HEK293 (cell line): Measurements from ENCODE around the gene UBL7.

ENCODE experiments used
- CTCF ChIA-PET: fragments of 350-600 bp; formaldehyde crosslinking; extraction: SDS; loops from one replicate; lab custom pipeline; 2021; ENCODE audit warnings: antibody characterized with exemption; lab: Yijun Ruan, JAX
- POLR2A ChIA-PET: fragments of 300-600 bp; formaldehyde crosslinking; extraction: SDS; loops from one replicate; lab custom pipeline; 2020; ENCODE audit warnings: antibody characterized with exemption, inconsistent platforms; lab: Yijun Ruan, JAX
- H3K27ac ChIP-seq: fragments of 200-500 bp; sonication (Bioruptor generic); 2 replicates; pipeline ENCODE4 v1.5.1; 2014; ENCODE audit warnings: low read depth, low read length, control low read depth, inconsistent platforms; ENCODE audit errors: extremely low read depth
- H3K36me3 ChIP-seq, 2 experiments: fragments of 200-500 bp in 1 of 2; sonication (Bioruptor generic) in 1 of 2; 1 replicate in 1 of 2; 2 replicates in 1 of 2; pipeline ENCODE4 v1.5.1; 2014 to 2017; ENCODE audit warnings: inconsistent platforms in 2 of 2, low read length in 2 of 2; ENCODE audit not compliant: control insufficient read depth in 2 of 2, insufficient read depth in 1 of 2
- H3K4me1 ChIP-seq: fragments of 200-500 bp; sonication (Bioruptor generic); 2 replicates; pipeline ENCODE4 v1.5.1; 2014; ENCODE audit warnings: mild to moderate bottlenecking, low read length, inconsistent platforms; ENCODE audit not compliant: control insufficient read depth, insufficient read depth
- H3K4me3 ChIP-seq: 2 replicates; pipeline ENCODE4 v1.5.1; 2011; ENCODE audit warnings: low read depth, mild to moderate bottlenecking, control low read depth, low read length, moderate library complexity
- H3K9me3 ChIP-seq: fragments of 200-500 bp; sonication (Bioruptor generic); 2 replicates; pipeline ENCODE4 v1.5.1; 2014; ENCODE audit warnings: low read depth, low read length, inconsistent platforms; ENCODE audit not compliant: control insufficient read depth, insufficient read depth
- EGR2 ChIP-seq: fragments of 450-650 bp; formaldehyde crosslinking; IDR thresholded peaks from 2 replicates; pipeline ENCODE4 v1.5.1; 2016; ENCODE audit warnings: low read depth, missing biosample characterization, missing genetic modification characterization
- GLIS2 ChIP-seq: fragments of 450-650 bp; formaldehyde crosslinking; IDR thresholded peaks from 2 replicates; pipeline ENCODE4 v1.5.1; 2016; ENCODE audit warnings: missing biosample characterization, missing genetic modification characterization
- HOXC10 ChIP-seq: sonication (generic); formaldehyde crosslinking; IDR thresholded peaks from 2 replicates; pipeline ENCODE4 v1.8.1; 2023; ENCODE audit warnings: mild to moderate bottlenecking, missing genetic modification reagents
- HOXD13 ChIP-seq: sonication (generic); formaldehyde crosslinking; IDR thresholded peaks from 2 replicates; pipeline ENCODE4 v1.8.0; 2022; ENCODE audit warnings: missing genetic modification reagents, borderline replicate concordance
- KLF10 ChIP-seq: fragments of 450-650 bp; IDR thresholded peaks from 2 replicates; pipeline ENCODE4 v1.5.1; 2018; ENCODE audit warnings: missing biosample characterization, mild to moderate bottlenecking, missing genetic modification characterization
- MZF1 ChIP-seq: fragments of 450-650 bp; formaldehyde crosslinking; IDR thresholded peaks from 2 replicates; pipeline ENCODE4 v1.5.1; 2017; ENCODE audit warnings: missing biosample characterization, missing genetic modification characterization, borderline replicate concordance
- PRDM1 ChIP-seq: fragments of 450-650 bp; formaldehyde crosslinking; IDR thresholded peaks from 2 replicates; pipeline ENCODE4; 2016; ENCODE audit warnings: missing biosample characterization, missing genetic modification characterization
- ZBTB20 ChIP-seq: fragments of 450-650 bp; formaldehyde crosslinking; IDR thresholded peaks from 2 replicates; pipeline ENCODE4 v1.5.1; 2016; ENCODE audit warnings: missing biosample characterization, missing genetic modification characterization
- ZIC2 ChIP-seq: fragments of 450-650 bp; formaldehyde crosslinking; IDR thresholded peaks from 2 replicates; pipeline ENCODE4 v1.5.1; 2016; ENCODE audit warnings: missing biosample characterization, missing genetic modification characterization
- ZNF114 ChIP-seq: fragments of 450-650 bp; formaldehyde crosslinking; IDR thresholded peaks from 2 replicates; pipeline ENCODE4 v1.5.0; 2017; ENCODE audit warnings: missing biosample characterization, missing genetic modification characterization
- ZNF121 ChIP-seq: fragments of 450-650 bp; formaldehyde crosslinking; IDR thresholded peaks from 2 replicates; pipeline ENCODE4 v1.5.1; 2016; ENCODE audit warnings: missing biosample characterization, missing genetic modification characterization
- ZNF184 ChIP-seq: fragments of 450-650 bp; IDR thresholded peaks from 2 replicates; pipeline ENCODE4 v1.5.1; 2018; ENCODE audit warnings: missing biosample characterization, mild to moderate bottlenecking, missing genetic modification characterization
- ZNF2 ChIP-seq: fragments of 450-650 bp; formaldehyde crosslinking; IDR thresholded peaks from 2 replicates; pipeline ENCODE4 v1.5.1; 2016; ENCODE audit warnings: missing biosample characterization, missing genetic modification characterization
- ZNF221 ChIP-seq: fragments of 450-650 bp; formaldehyde crosslinking; IDR thresholded peaks from 2 replicates; pipeline ENCODE4 v1.5.1; 2017; ENCODE audit warnings: missing biosample characterization, missing genetic modification characterization, borderline replicate concordance
- ZNF239 ChIP-seq: fragments of 450-650 bp; formaldehyde crosslinking; IDR thresholded peaks from 2 replicates; pipeline ENCODE4 v1.5.1; 2016; ENCODE audit warnings: missing biosample characterization, missing genetic modification characterization
- ZNF292 ChIP-seq: fragments of 450-650 bp; formaldehyde crosslinking; IDR thresholded peaks from 2 replicates; pipeline ENCODE4 v1.5.1; 2016; ENCODE audit warnings: low read depth, missing biosample characterization, missing genetic modification characterization, borderline replicate concordance
- ZNF354C ChIP-seq: fragments of 450-650 bp; formaldehyde crosslinking; IDR thresholded peaks from 2 replicates; pipeline ENCODE4 v1.5.1; 2016; ENCODE audit warnings: missing biosample characterization, missing genetic modification characterization, low read depth, borderline replicate concordance
- ZNF426 ChIP-seq: fragments of 450-650 bp; formaldehyde crosslinking; IDR thresholded peaks from 2 replicates; pipeline ENCODE4 v1.5.1; 2017; ENCODE audit warnings: missing biosample characterization, missing genetic modification characterization, mild to moderate bottlenecking, inconsistent platforms, moderate library complexity
- ZNF473 ChIP-seq: fragments of 450-650 bp; formaldehyde crosslinking; IDR thresholded peaks from 2 replicates; pipeline ENCODE4 v1.5.1; 2017; ENCODE audit warnings: missing biosample characterization, missing genetic modification characterization
- ZNF501 ChIP-seq: fragments of 450-650 bp; formaldehyde crosslinking; IDR thresholded peaks from 2 replicates; pipeline ENCODE4 v1.5.1; 2016; ENCODE audit warnings: missing biosample characterization, missing genetic modification characterization
- ZNF521 ChIP-seq: fragments of 450-650 bp; formaldehyde crosslinking; IDR thresholded peaks from 2 replicates; pipeline ENCODE4 v1.5.1; 2017; ENCODE audit warnings: missing biosample characterization, mild to moderate bottlenecking, missing genetic modification characterization
- ZNF548 ChIP-seq: fragments of 450-650 bp; formaldehyde crosslinking; IDR thresholded peaks from 2 replicates; pipeline ENCODE4 v1.5.1; 2016; ENCODE audit warnings: missing biosample characterization, missing genetic modification characterization
- ZNF549 ChIP-seq: fragments of 450-650 bp; IDR thresholded peaks from 2 replicates; pipeline ENCODE4 v1.5.1; 2018; ENCODE audit warnings: missing biosample characterization, missing genetic modification characterization, mild to moderate bottlenecking, inconsistent platforms, moderate library complexity
- ZNF670 ChIP-seq: fragments of 450-650 bp; formaldehyde crosslinking; IDR thresholded peaks from 2 replicates; pipeline ENCODE4 v1.5.1; 2016; ENCODE audit warnings: missing biosample characterization, missing genetic modification characterization, low read depth
- ZNF677 ChIP-seq: fragments of 450-650 bp; IDR thresholded peaks from 2 replicates; pipeline ENCODE4 v1.5.0; 2018; ENCODE audit warnings: missing biosample characterization, mild to moderate bottlenecking, missing genetic modification characterization, moderate library complexity
- TF ChIP-seq, protein P1 (sequence below): fragments of 450-650 bp; formaldehyde crosslinking; conservative IDR thresholded peaks from 2 replicates; pipeline ENCODE4 v1.5.1; 2016; ENCODE audit warnings: low read depth, missing biosample characterization, missing genetic modification characterization
- TF ChIP-seq, protein P2 (sequence below): fragments of 450-650 bp; formaldehyde crosslinking; IDR thresholded peaks from 2 replicates; pipeline ENCODE4 v1.5.1; 2017; ENCODE audit warnings: missing biosample characterization, missing genetic modification characterization
- TF ChIP-seq, protein P3 (sequence below): fragments of 450-650 bp; formaldehyde crosslinking; IDR thresholded peaks from 2 replicates; pipeline ENCODE4 v1.5.1; 2016; ENCODE audit warnings: missing biosample characterization, missing genetic modification characterization

Gene UBL7

DNA sequence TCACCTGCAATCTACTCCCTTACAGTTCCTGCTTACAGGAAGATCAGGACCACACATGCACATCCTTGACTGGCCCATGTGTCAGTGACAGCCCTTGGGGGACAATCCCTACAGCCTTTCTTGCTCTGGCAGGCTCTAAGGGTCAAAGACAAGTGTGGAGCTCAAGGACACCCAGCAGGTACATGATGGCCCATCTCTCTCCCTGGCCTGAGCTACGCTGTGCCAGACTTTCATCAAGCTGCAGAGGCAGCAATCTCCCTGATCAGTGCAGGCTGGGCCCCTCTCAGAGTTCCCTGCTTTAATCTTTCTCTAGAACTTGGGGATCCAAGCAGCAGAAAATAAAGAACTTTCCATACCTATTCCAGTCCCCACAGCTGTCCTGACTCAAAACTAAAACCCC is 29.8 kb downstream of the UBL7 start:
- no peak for TF ChIP-seq ZNF114
- TF ChIP-seq, protein P1, sequence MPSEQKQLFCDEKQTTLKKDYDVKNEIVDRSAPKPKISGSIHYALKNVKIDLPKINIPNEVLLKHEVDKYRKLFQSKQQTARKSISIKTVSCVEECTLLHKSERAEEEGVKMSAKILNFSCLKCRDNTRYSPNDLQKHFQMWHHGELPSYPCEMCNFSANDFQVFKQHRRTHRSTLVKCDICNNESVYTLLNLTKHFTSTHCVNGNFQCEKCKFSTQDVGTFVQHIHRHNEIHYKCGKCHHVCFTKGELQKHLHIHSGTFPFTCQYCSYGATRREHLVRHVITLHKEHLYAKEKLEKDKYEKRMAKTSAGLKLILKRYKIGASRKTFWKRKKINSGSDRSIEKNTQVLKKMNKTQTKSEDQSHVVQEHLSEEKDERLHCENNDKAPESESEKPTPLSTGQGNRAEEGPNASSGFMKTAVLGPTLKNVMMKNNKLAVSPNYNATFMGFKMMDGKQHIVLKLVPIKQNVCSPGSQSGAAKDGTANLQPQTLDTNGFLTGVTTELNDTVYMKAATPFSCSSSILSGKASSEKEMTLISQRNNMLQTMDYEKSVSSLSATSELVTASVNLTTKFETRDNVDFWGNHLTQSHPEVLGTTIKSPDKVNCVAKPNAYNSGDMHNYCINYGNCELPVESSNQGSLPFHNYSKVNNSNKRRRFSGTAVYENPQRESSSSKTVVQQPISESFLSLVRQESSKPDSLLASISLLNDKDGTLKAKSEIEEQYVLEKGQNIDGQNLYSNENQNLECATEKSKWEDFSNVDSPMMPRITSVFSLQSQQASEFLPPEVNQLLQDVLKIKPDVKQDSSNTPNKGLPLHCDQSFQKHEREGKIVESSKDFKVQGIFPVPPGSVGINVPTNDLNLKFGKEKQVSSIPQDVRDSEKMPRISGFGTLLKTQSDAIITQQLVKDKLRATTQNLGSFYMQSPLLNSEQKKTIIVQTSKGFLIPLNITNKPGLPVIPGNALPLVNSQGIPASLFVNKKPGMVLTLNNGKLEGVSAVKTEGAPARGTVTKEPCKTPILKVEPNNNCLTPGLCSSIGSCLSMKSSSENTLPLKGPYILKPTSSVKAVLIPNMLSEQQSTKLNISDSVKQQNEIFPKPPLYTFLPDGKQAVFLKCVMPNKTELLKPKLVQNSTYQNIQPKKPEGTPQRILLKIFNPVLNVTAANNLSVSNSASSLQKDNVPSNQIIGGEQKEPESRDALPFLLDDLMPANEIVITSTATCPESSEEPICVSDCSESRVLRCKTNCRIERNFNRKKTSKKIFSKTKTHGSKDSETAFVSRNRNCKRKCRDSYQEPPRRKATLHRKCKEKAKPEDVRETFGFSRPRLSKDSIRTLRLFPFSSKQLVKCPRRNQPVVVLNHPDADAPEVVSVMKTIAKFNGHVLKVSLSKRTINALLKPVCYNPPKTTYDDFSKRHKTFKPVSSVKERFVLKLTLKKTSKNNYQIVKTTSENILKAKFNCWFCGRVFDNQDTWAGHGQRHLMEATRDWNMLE (tag by site-specific recombination) = no peak
- no peak for TF ChIP-seq ZNF548 (tag by site-specific recombination)
- TF ChIP-seq ZNF239 (tag by site-specific recombination) = no peak
- TF ChIP-seq HOXD13 (CRISPR knock-in tag) = no peak
- no peak for TF ChIP-seq ZNF501
- TF ChIP-seq KLF10 (tag by site-specific recombination) = no peak
- no peak for TF ChIP-seq ZNF426
- no peak for TF ChIP-seq MZF1
- TF ChIP-seq ZNF549 = no peak
- TF ChIP-seq ZNF670 = no peak
- no peak for TF ChIP-seq ZNF473
- no peak for TF ChIP-seq ZNF121 (tag by site-specific recombination)
- TF ChIP-seq ZBTB20 (tag by site-specific recombination) = no peak
- no peak for TF ChIP-seq ZNF677 (tag by site-specific recombination)
- no peak for TF ChIP-seq ZNF521 (tag by site-specific recombination)
- TF ChIP-seq PRDM1 (tag by site-specific recombination) = no peak
- no peak for TF ChIP-seq HOXC10 (CRISPR knock-in tag)
- TF ChIP-seq ZNF2 (tag by site-specific recombination) = no peak
- TF ChIP-seq ZNF184 = no peak
- H3K36me3 ChIP-seq = no peaks in the 10 kb centered on the region
- peaks cover 4% of the 10 kb centered on the region for H3K4me1 ChIP-seq
- POLR2A ChIA-PET = interaction anchor here (1.0 to 1.2 kb wide), 2 partner anchors 24 to 30 kb away, joined by 3 to 5 read pairs; partner anchors contain the start of gene UBL7
- H3K27ac ChIP-seq = no peak overlapping the region
- H3K4me3 ChIP-seq = no peak overlapping the region
- CTCF ChIA-PET = interaction anchor here (0.6 to 26.4 kb wide), 4 partner anchors 7 to 570 kb away, joined by 3 to 768 read pairs (median 4); partner anchors contain the start of gene CYP11A1
- H3K9me3 ChIP-seq = no peaks in the 10 kb centered on the region

DNA sequence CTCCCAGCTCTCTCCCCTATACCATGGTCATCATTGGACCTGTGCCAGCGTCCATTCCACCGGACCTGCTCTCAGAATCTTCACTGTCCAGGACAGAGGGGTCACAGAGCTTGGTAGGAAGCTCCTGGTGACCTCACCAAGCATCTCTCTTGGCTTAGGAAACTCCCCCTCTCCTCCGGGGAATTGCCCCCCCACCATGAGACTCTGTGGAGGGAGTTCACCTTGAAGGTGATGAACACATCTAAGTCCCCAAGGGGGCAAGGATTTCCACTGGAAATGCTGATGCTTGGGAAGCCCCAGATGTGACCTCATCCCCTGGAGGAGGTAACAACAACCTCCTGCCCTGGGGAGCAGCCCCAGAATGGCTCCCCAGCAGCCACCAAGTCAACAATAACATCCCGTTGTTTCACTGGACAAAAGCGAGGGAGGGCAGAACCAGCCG is 30.4 kb downstream of the UBL7 start:
- ChIA-PET CTCF (interaction anchor here (0.9 to 26.4 kb wide), 2 partner anchors 8 to 52 kb away, joined by 4 to 768 read pairs; partner anchors contain the start of gene CYP11A1), POLR2A (interaction anchor here (1.0 kb wide), 1 partner anchor 30 kb away, joined by 3 read pairs; the partner anchor contains the start of gene UBL7)
- no peaks in the 10 kb centered on the region for H3K36me3 ChIP-seq
- H3K4me1 ChIP-seq = peaks cover 4% of the 10 kb centered on the region
- H3K4me3 ChIP-seq = no peak overlapping the region
- no peak overlapping the region for H3K27ac ChIP-seq
- H3K9me3 ChIP-seq = no peaks in the 10 kb centered on the region
- TF ChIP-seq ZNF292 = no peak
- TF ChIP-seq GLIS2 (tag by site-specific recombination) = 0 out of 2 replicates have a peak, but pooled peaks have one; percentile 36
- no peak for TF ChIP-seq EGR2 (tag by site-specific recombination)
- no peak for TF ChIP-seq PRDM1 (tag by site-specific recombination)
- no peak for TF ChIP-seq ZNF221 (tag by site-specific recombination)
- TF ChIP-seq, protein P2, sequence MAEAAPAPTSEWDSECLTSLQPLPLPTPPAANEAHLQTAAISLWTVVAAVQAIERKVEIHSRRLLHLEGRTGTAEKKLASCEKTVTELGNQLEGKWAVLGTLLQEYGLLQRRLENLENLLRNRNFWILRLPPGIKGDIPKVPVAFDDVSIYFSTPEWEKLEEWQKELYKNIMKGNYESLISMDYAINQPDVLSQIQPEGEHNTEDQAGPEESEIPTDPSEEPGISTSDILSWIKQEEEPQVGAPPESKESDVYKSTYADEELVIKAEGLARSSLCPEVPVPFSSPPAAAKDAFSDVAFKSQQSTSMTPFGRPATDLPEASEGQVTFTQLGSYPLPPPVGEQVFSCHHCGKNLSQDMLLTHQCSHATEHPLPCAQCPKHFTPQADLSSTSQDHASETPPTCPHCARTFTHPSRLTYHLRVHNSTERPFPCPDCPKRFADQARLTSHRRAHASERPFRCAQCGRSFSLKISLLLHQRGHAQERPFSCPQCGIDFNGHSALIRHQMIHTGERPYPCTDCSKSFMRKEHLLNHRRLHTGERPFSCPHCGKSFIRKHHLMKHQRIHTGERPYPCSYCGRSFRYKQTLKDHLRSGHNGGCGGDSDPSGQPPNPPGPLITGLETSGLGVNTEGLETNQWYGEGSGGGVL (tag by site-specific recombination) = 0 out of 2 replicates have a peak, but pooled peaks have one; percentile 43
- peak; percentile 77 for TF ChIP-seq ZIC2 (tag by site-specific recombination)
- TF ChIP-seq ZNF354C (tag by site-specific recombination) = no peak
- TF ChIP-seq, protein P3, sequence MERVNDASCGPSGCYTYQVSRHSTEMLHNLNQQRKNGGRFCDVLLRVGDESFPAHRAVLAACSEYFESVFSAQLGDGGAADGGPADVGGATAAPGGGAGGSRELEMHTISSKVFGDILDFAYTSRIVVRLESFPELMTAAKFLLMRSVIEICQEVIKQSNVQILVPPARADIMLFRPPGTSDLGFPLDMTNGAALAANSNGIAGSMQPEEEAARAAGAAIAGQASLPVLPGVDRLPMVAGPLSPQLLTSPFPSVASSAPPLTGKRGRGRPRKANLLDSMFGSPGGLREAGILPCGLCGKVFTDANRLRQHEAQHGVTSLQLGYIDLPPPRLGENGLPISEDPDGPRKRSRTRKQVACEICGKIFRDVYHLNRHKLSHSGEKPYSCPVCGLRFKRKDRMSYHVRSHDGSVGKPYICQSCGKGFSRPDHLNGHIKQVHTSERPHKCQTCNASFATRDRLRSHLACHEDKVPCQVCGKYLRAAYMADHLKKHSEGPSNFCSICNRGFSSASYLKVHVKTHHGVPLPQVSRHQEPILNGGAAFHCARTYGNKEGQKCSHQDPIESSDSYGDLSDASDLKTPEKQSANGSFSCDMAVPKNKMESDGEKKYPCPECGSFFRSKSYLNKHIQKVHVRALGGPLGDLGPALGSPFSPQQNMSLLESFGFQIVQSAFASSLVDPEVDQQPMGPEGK (tag by site-specific recombination) = peak; percentile 47; the same call in 1 of the 2 replicates
